DMS 273 (cell line): ENCODE data around the gene PCNX2.
A peak's percentile ranks its signal among the peaks of the same experiment; 100 is the strongest.

Source experiments
- DNase-seq: peaks from one replicate; lab custom pipeline; 2025; ENCODE audit not compliant: unreplicated experiment; lab: John Stamatoyannopoulos, UW

The PCNX2 gene

DNA sequence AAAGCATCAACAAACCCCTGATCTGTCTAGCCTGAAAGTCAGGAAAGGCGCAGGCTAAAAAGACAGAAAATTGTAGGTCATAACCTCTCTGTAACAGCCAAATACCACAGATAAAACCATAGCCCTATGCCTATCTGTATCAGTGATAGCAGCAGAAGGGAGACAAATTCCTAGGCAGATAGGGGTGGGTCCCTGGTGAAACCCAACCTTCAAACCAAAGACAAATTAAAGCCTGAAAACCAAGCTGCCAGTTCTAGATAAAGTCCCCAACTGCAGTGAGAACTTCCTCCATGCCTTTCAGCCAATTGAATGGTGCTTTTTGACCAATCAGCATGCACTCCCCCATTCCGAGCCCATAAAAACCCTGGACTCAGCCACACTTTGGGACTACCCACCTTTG lies 229.8 kb downstream of the PCNX2 start:
- no peak for DNase-seq

DNA sequence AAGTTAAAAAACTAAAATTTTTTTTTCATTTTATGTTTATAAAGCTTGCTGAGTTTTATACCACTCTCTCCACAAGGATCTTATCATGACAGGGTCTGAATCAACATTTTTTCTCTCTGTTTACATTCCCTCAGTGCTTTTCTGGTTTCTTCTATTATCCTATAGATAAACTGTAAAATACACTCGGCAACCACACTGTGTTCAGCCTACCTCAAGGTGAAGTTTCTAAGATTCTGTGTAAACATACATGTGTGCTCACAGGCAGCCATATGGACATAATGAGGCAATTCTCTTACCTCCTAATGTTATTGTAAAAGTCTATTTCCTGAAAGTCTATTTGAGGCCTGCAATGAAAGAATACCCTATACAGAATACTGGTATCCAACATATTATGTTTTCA lies 230.5 kb downstream of the PCNX2 start:
- no peak for DNase-seq

DNA sequence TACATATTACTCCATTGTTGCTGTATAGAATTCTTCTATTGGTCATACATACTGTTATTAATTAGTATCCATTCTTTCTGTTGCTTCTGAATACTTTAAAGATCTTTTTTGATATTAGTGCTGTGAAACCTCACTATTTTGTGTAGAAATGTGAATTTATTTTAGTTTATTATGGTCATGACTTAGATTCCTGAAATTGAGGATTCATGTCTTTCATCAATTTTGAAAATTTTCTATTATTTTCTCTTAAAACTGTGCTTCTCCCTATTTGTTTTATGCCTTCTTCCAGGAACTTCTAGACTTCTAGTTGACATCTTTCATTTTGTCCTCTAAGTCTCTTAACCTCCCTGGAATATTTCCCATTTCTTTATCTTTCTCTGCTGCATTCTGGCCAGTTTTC lies 232.1 kb downstream of the PCNX2 start:
- no peak for DNase-seq

DNA sequence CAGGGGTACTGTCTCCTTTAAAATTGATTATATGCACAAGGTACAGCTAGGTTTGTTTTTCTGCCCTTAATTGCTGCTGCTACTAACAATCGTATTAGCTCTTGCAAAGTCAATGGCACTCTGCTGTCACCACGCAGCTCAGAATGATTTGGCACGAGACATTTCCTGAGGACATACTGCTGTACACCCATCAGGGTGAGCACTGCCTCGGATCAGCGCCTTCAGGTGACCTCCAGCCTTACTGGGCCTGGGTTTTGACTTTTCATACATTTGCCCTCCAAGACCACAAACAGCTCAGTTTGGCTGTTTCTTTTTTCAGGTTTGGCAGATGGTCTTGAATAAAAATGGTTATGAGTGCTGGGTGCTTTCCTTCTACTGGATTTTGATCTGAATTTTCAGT lies 234.3 kb downstream of the PCNX2 start:
- no peak for DNase-seq

DNA sequence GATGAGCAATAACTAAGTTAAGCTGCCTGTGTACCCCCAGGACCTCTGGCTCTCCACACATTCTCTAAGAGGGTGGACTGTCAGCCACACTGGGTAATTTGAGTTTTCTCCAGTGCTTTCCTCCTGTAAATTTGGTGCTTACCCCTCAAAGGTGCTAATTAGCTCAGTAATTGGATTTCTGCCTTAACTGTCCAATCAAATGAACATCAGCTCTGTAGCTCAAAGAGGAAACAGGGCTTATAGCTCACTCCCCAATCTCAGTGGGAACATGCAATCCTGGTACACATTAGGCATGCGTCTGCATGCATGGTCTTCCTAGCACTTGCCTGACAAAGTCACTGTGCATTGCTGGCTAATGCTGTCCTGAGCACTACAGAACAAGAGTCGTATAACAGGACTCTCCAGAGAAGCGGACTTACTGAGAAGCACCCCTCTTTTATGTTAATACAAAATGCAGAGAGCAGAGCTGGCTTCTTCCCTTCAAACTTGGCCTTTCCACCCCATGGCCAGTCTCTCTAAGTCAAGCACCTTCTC lies 235.0 kb downstream of the PCNX2 start:
- no peak for DNase-seq

DNA sequence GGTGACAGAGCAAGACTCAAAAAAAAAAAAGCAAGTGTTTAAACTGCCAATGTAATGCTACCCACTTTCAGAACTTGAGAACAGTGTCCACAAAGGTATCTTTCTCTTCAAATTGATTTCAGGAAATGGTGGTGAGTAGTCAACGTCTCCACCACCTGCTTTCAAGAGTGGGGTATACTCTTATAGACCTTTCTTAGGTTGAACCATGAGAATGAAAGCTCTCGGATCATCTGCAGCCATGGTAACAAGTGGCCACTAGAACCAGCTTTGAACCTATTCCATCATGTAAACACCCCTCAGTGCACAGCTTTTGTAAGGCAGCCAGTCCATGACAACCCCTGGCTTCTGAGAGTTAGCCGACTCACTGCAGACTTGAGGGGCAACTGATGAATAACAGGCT lies 237.7 kb downstream of the PCNX2 start:
- no peak for DNase-seq

GRCh38 chr1:233055879-233056641 lies 239.5 kb downstream of the PCNX2 start:
- no peak for DNase-seq

DNA sequence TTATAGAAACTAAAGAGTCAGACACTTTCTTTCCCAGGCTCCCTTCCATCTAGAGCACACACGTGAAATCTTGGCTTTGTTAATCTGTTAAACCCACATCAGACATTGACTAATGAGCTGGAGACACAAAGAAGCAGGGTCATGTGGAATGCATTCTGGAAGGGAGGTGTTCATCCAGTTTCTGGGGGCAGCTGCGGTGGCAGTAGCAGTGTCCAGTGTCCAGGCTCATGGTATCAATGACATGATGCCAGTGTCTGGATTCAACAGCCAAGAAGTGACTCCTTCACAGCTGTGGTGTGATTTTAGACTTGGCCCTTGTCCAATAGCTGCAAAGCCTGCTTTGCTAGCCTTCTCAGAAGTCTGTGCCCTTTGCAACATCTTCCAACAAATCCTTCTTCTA lies 249.9 kb downstream of the PCNX2 start:
- DNase-seq, result peak; percentile 45

DNA sequence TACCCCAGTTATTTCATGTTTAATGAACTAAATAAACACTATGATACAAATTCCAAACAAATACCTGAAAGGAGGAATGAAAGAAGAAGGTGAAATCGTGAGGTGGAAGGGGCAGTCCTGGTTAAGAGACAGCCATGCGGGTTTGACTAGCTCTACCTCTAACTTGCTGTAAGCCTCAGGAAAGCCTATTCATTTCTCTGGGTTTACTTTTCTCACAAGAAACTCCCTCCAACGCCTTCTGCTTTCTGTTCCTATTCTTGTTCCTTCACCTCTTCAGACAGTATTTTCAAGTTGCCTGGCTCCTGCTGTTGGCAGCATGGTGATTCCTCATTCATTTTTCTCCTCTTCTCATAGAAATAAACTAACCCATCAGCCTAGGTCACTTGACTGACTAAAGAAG lies 252.7 kb downstream of the PCNX2 start:
- no peak for DNase-seq

GRCh38 chr1:233040494-233040893 lies 255.0 kb downstream of the PCNX2 start:
- DNase-seq, result no peak

- DNase-seq, result no peak
These were observed 256.9 kb downstream of the PCNX2 start for GRCh38 chr1:233038581-233038980.

DNA sequence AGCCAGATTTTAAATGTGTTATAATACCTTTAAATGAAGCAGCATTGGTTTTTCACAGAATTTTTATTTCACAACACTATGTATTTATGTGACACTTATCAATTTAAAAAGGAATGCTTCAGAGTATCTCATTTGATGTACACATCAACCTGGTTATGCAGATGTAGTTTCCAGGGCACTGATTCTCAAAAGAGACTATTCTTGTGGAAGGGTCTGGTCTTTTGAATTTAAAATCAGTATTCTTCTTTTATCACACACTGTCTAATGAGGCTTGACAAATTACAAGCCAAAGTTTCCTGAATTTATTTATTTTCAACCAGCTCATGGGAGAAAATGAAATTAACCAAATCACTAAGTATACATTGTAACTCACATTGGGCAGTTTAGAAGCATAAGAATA lies 257.7 kb downstream of the PCNX2 start:
- no peak for DNase-seq

DNA sequence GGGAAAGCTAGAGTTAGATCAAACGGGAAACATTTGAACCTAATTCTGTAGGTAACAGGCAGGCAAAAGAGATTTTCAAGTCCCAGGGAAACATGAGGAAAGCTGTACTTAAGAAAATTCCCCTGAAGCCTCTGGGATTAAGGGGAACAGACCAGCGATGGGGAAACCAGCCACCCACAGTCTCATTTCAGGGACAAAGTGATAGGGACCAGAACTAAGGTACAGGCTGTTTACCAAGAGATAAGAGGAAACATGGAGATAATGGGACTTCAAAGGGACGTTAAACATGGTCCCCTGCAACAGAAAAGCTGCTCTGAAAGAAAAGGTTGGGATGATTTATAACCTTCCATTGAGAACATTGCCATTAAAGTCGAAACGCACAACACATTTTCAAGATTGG lies 260.7 kb downstream of the PCNX2 start:
- DNase-seq, result no peak

DNA sequence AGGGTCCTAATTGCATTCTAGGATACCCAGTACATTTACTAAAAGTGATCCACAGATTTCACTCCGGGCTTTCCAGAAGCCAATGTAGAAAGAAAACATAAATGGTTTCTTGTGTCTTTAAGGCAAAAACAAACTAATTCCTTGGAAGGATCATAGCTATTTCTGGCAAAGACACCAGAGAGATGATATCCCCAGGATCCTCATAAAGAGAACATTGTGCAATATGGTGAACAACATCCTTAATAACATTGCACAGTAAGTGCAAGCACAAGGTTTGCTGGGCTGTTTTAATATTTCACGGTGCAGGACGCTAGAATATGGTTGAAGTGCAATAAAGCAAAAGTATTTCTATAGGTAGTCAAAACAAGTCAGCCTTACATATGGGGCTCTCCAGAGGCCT lies 262.2 kb downstream of the PCNX2 start:
- DNase-seq, result no peak

GRCh38 chr1:233032916-233033315 lies 262.6 kb downstream of the PCNX2 start:
- no peak for DNase-seq

- DNase-seq, result no peak
These were observed 264.0 kb downstream of the PCNX2 start for GRCh38 chr1:233031521-233031920.

DNA sequence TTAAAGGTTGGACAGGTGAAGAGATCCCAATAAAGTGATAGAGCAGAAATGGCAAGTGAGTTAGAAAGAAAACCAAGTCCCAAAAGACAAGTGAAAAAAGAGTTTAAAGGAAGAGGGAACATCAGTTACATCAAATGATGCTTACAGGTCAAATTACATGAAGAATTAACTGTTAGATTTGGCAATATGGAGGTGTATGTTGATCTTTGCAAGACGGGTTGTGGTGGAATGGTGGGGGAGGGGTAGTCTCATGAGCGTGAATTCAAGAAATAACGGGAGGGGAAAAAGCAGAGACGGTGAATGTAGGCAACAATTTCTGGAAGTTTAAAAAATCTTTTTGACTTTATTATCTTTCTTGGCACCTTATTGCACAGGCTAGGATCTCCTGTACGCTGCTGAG lies 268.5 kb downstream of the PCNX2 start:
- DNase-seq, result no peak

DNA sequence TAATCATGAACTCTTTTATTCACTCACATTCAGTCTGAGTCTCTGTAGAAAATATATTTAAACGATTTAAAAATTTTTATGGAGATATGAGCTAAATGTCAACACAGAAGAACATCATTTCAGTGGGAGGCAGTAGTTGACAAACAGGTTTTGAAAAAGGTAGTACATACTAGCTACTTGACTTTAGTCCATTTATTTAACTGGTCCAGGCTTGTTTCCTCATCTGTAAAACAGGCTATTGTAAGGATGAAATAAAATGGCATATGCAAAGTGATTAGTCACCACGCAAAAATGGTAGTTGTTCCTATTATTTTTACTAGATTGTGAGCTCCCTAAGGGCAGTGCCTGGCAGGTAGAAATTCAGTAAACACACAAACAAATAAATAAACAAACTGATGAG lies 270.0 kb downstream of the PCNX2 start:
- DNase-seq, result no peak

DNA sequence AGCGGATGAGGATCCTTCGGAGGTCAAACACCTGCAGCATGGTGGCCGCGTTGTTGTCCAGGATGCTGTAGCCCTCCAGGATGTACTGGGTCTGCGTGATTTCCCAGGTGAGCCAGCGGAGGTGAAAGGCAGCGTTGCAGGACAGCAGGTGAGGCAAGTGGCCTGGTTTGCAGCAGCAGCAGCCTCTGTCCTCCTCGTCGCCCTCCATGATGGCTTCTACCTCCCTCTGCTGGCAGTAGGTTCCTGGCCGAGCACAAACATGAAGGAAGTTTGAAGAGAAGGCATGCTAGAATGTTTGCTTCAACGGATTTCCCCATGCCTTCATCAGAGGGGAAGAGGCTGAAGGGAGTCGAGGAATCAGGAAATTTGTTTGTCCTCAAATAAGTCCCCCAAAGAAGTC lies 270.4 kb downstream of the PCNX2 start:
- DNase-seq, result peak; percentile 43

DNA sequence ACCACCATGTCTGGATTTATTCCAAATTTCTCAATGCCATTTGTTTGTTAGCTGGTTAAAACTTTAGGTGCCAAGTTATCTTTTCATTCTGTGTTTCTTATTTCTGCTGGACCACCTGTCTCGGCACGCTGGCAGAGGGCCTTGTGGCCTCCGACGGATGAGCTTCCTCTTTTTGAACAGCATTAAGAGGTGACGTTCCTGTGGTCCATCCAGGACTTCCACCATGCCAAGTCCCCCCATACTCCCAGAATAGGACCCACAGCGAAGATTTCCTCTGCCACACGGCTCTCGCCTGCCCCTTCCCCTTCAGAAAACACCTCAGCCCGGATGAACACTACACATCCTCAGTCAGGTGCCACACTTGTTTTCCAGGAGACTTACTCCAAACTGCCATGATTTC lies 271.3 kb downstream of the PCNX2 start:
- DNase-seq, result no peak

DNA sequence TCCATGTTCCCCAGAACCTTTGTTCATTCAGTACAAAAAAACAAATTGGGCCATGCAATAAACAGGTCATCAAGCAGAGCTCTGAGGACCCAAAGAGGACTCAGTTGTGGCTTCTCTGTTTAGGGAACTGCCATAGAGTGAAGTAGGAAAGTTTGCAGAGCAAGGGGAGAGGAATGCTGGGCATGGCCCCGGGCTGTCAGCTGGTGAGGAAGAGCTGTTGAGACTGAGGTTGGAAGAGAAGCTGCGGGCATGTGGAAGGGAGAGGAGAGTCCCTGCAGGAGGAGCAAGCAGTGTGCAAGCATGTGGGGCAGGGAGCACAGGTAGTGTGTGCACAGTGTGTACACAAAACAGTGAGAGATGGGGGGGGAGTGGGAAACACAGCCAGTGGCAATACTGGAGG lies 273.3 kb downstream of the PCNX2 start:
- DNase-seq, result no peak

- no peak for DNase-seq
These were observed 275.1 kb downstream of the PCNX2 start for GRCh38 chr1:233020426-233020825.

DNA sequence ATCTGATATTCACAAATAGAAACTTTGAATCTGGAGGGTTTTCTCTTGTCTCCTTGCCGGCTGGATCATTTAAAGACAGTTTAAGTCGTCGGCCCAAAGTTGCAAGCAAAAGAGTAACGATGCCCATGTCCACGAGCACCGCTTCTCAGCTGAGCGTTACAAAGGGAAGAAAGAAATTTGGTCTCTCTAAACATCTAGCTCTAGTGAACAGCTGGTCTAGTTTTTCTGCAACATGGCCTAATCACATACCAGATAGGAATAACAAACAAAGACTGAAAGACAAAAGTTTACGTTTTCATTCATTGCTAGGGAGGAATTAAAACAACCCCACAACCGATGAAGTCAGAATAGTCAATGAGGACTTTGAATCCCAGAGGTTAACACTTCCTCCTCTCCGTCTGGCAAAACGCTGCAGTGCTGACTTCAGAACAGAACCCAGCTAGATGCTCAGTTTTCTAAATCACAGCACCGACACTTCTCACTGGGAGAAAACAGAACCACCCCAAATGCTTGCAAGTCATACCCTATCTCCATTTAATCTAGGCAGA lies 275.7 kb downstream of the PCNX2 start:
- DNase-seq, result no peak
